ENCODE results near the gene UBASH3A. TPM values are rescaled to one million over a fixed set of nuclear protein-coding genes. Genes with fewer than 3 reads are reported as not detected.

UBASH3A gene
- total RNA-seq, 1 experiment from 2014 or later, result 0.07 TPM

- Histone ChIP-seq H3K27me3 (ENCODE audit: insufficient read depth, low read length) (no peaks in the 10 kb centered on the region), H3K4me1 (ENCODE audit: control insufficient read depth in 1 of 2, insufficient read depth in 2 of 2, low read length in 2 of 2) (peaks cover 9 to 16% of the 10 kb centered on the region in 2 experiments), H3K79me2 (ENCODE audit: insufficient read depth, low read length) (no peaks in the 10 kb centered on the region), H3K36me3 (ENCODE audit: control insufficient read depth in 1 of 2, insufficient read depth in 2 of 2, low read length in 2 of 2) (no peaks in the 10 kb centered on the region), H2AFZ (ENCODE audit: low read depth, low read length, poor library complexity, severe bottlenecking) (no peak overlapping the region), H4K20me1 (ENCODE audit: insufficient read depth) (no peaks in the 10 kb centered on the region), H3K4me3 (replicated peaks in 1 of 2; ENCODE audit: low read depth in 1 of 2, low read length in 2 of 2) (no peak overlapping the region), H3K9me3 (ENCODE audit: control insufficient read depth in 1 of 2, insufficient read depth in 1 of 2, low read depth in 1 of 2, low read length in 2 of 2) (no peaks in the 10 kb centered on the region), H3K27ac (ENCODE audit: low read depth, low read length) (no peak overlapping the region), H3K4me2 (ENCODE audit: low read length) (no peak overlapping the region), H3K9me2 (ENCODE audit: insufficient read depth) (no peaks in the 10 kb centered on the region), H3K9ac (ENCODE audit: low read length) (no peak overlapping the region)
- no TSS peak for BruUV-seq (replicated peaks)
- no peak for DNase-seq (ENCODE audit: low read depth, low spot score)
- CTCF ChIA-PET, result no interaction called here
- intact Hi-C loops (cut with micrococcal nuclease), result no loop called here
- TF ChIP-seq EZH2 (IDR thresholded peaks at IDR 0.05) (no peak), SIN3A (IDR thresholded peaks at IDR 0.05; ENCODE audit: low read depth) (no peak), SRF (IDR thresholded peaks at IDR 0.05; ENCODE audit: low read depth) (no peak), JUND (IDR thresholded peaks at IDR 0.05) (no peak), EZH2phosphoT487 (IDR thresholded peaks at IDR 0.05; ENCODE audit: borderline replicate concordance) (no peak), ZFX (IDR thresholded peaks at IDR 0.05) (no peak), YY1 (IDR thresholded peaks at IDR 0.05; ENCODE audit: extremely low read depth, insufficient replicate concordance, low read depth, low read length) (no peak), ZNF274 (IDR thresholded peaks at IDR 0.05; ENCODE audit: low read depth, low read length) (no peak), MAX (IDR thresholded peaks at IDR 0.05) (no peak)
- TF ChIP-seq, protein P1, sequence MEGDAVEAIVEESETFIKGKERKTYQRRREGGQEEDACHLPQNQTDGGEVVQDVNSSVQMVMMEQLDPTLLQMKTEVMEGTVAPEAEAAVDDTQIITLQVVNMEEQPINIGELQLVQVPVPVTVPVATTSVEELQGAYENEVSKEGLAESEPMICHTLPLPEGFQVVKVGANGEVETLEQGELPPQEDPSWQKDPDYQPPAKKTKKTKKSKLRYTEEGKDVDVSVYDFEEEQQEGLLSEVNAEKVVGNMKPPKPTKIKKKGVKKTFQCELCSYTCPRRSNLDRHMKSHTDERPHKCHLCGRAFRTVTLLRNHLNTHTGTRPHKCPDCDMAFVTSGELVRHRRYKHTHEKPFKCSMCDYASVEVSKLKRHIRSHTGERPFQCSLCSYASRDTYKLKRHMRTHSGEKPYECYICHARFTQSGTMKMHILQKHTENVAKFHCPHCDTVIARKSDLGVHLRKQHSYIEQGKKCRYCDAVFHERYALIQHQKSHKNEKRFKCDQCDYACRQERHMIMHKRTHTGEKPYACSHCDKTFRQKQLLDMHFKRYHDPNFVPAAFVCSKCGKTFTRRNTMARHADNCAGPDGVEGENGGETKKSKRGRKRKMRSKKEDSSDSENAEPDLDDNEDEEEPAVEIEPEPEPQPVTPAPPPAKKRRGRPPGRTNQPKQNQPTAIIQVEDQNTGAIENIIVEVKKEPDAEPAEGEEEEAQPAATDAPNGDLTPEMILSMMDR (IDR thresholded peaks at IDR 0.05 in 2 of 3, conservative IDR thresholded peaks at IDR 0.05 in 1 of 3; ENCODE audit: borderline replicate concordance in 1 of 3, insufficient read depth in 1 of 3, low read depth in 2 of 3, low read length in 2 of 3), result no peak
- RAD21 ChIA-PET (ENCODE audit: low non-redundant PET in 1 of 2, low total read pairs in 2 of 2, uncharacterized antibody in 2 of 2, unreplicated experiment in 2 of 2), result no interaction called here
- no peak for ATAC-seq
- POLR2A ChIA-PET, result no interaction called here
Measured at GRCh38 chr21:42412636-42412933, 8.9 kb downstream of the UBASH3A start.

GRCh38 chr21:42413093-42413492 is 9.4 kb downstream of the UBASH3A start:
- no peaks in the 10 kb centered on the region for H3K27me3 ChIP-seq (ENCODE audit: insufficient read depth, low read length)
- RAD21 ChIA-PET (ENCODE audit: low non-redundant PET in 1 of 2, low total read pairs in 2 of 2, uncharacterized antibody in 2 of 2, unreplicated experiment in 2 of 2), result no interaction called here
- H2AFZ ChIP-seq (ENCODE audit: low read depth, low read length, poor library complexity, severe bottlenecking), result no peak overlapping the region
- POLR2A ChIA-PET, result no interaction called here
- no peak overlapping the region for H3K27ac ChIP-seq (ENCODE audit: low read depth, low read length)
- no peaks in the 10 kb centered on the region for H3K79me2 ChIP-seq (ENCODE audit: insufficient read depth, low read length)
- no peak overlapping the region for H3K9ac ChIP-seq (ENCODE audit: low read length)
- CTCF ChIA-PET, result no interaction called here
- intact Hi-C loops (cut with micrococcal nuclease), result no loop called here
- no peak overlapping the region for H3K4me3 ChIP-seq (replicated peaks in 1 of 2; ENCODE audit: low read depth in 1 of 2, low read length in 2 of 2)
- H3K36me3 ChIP-seq (ENCODE audit: control insufficient read depth in 1 of 2, insufficient read depth in 2 of 2, low read length in 2 of 2), result no peaks in the 10 kb centered on the region
- no peak for DNase-seq (ENCODE audit: low read depth, low spot score)
- BruUV-seq (replicated peaks), result no TSS peak
- TF ChIP-seq TCF7L2 (IDR thresholded peaks at IDR 0.05; ENCODE audit: borderline replicate concordance, extremely low read depth, insufficient read depth, insufficient read length) (no peak), YY1 (IDR thresholded peaks at IDR 0.05; ENCODE audit: extremely low read depth, insufficient replicate concordance, low read depth, low read length) (no peak), SP1 (IDR thresholded peaks at IDR 0.05; ENCODE audit: low read depth) (no peak), EZH2phosphoT487 (IDR thresholded peaks at IDR 0.05; ENCODE audit: borderline replicate concordance) (no peak), ZFX (IDR thresholded peaks at IDR 0.05) (no peak), MAX (IDR thresholded peaks at IDR 0.05) (no peak), SRF (IDR thresholded peaks at IDR 0.05; ENCODE audit: low read depth) (no peak), SIN3A (IDR thresholded peaks at IDR 0.05; ENCODE audit: low read depth) (no peak), RAD21 (IDR thresholded peaks at IDR 0.05; ENCODE audit: low read depth) (no peak), ELF1 (IDR thresholded peaks at IDR 0.05; ENCODE audit: borderline replicate concordance, low read depth) (no peak)
- TF ChIP-seq, protein P2, sequence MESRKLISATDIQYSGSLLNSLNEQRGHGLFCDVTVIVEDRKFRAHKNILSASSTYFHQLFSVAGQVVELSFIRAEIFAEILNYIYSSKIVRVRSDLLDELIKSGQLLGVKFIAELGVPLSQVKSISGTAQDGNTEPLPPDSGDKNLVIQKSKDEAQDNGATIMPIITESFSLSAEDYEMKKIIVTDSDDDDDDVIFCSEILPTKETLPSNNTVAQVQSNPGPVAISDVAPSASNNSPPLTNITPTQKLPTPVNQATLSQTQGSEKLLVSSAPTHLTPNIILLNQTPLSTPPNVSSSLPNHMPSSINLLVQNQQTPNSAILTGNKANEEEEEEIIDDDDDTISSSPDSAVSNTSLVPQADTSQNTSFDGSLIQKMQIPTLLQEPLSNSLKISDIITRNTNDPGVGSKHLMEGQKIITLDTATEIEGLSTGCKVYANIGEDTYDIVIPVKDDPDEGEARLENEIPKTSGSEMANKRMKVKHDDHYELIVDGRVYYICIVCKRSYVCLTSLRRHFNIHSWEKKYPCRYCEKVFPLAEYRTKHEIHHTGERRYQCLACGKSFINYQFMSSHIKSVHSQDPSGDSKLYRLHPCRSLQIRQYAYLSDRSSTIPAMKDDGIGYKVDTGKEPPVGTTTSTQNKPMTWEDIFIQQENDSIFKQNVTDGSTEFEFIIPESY (IDR thresholded peaks at IDR 0.05; ENCODE audit: extremely low read depth, insufficient replicate concordance, low read length), result no peak
- H3K4me2 ChIP-seq (ENCODE audit: low read length), result no peak overlapping the region
- H4K20me1 ChIP-seq (ENCODE audit: insufficient read depth), result no peaks in the 10 kb centered on the region
- H3K4me1 ChIP-seq (ENCODE audit: control insufficient read depth in 1 of 2, insufficient read depth in 2 of 2, low read length in 2 of 2), result peaks cover 9 to 16% of the 10 kb centered on the region in 2 experiments
- H3K9me2 ChIP-seq (ENCODE audit: insufficient read depth), result no peaks in the 10 kb centered on the region
- ATAC-seq, result no peak
- H3K9me3 ChIP-seq (ENCODE audit: control insufficient read depth in 1 of 2, insufficient read depth in 1 of 2, low read depth in 1 of 2, low read length in 2 of 2), result no peaks in the 10 kb centered on the region

Data from HCT116 (cell line).